Mesodermal cell (in vitro differentiated cells): ENCODE results near the gene KBTBD3.
A peak's percentile ranks its signal among the peaks of the same experiment; 100 is the strongest.
"Not testable (repeated sequence)": the region's sequence is repeated elsewhere in the genome, so short reads cannot be mapped to it uniquely, and the experiment has no call there.

ENCODE experiments used
- H3K27ac ChIP-seq: 2 replicates; pipeline ENCODE4 v1.7.0; 2013; ENCODE audit warnings: mild to moderate bottlenecking, low read depth, low read length, moderate library complexity; ENCODE audit not compliant: severe bottlenecking
- H3K36me3 ChIP-seq: 2 replicates; pipeline ENCODE4 v1.7.1; 2013; ENCODE audit warnings: mild to moderate bottlenecking, low read length, moderate library complexity; ENCODE audit not compliant: control insufficient read depth, insufficient read depth
- H3K4me1 ChIP-seq: one replicate; pipeline ENCODE4 v1.7.1; 2013; ENCODE audit warnings: mild to moderate bottlenecking, low read length; ENCODE audit not compliant: insufficient read depth, control insufficient read depth, poor library complexity, severe bottlenecking
- H3K4me3 ChIP-seq: 2 replicates; pipeline ENCODE4 v1.7.0; 2013; ENCODE audit warnings: low read length, control low read depth, mild to moderate bottlenecking; ENCODE audit not compliant: insufficient read depth, poor library complexity, severe bottlenecking; ENCODE audit errors: extremely low read depth
- H3K9me3 ChIP-seq: 2 replicates; pipeline ENCODE4 v1.7.1; 2013; ENCODE audit warnings: mild to moderate bottlenecking, low read length, moderate library complexity; ENCODE audit not compliant: control insufficient read depth
- WGBS, 2 experiments: methylation state at CpG; one replicate each; pipeline ENCODE4 v1.1.5; 2013; ENCODE audit warnings: missing lambda C conversion rate in 2 of 2; ENCODE audit not compliant: insufficient coverage in 2 of 2; 5-methylcytosine and 5-hydroxymethylcytosine counted together

Gene KBTBD3

DNA sequence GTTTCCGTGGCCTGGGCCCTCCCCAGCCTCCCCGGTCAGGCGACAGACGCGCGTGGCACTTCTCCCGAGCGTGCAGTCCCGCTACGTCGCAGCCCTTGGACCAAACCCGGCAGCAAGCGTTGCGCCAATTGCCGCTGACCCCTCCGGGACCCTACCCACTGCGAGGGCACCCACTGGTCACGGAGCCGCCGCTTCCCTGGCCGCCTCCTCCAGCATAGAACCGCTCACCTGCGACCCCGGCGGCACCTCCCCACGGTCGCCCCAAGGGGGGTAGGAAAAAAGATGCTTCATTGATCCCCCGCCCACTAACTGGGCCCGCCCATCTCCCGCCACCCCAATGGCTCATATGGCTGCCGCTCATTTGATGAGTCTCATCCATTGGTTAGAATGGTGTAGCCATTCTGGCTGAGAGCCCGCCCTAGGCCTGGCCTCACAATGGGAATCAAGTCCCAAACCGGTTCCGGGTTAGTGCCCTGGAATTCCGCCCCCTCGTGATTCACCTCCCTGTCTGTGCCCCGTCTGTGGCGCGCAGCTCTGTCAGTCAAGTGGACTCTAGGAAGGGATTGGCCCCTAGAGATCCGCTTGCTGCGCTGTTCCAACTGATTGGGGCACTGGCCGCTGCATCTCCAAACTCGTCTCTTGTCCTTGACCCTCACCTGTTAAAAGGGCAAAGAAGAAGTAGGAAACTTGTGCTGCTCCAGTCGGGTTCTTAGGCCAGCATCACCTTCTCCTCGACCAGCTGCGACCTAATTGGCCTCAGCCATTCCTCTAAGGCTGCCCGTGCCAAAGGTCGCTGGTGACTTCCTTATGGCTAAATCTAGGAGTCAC, 55.0 kb downstream of the KBTBD3 start, which contains the start of gene MSANTD4:
TSS of gene MSANTD4 (minus strand) at position 274 of the 828 bp plus-strand sequence. CDS start 11,323 bp downstream, outside the sequence.
- H3K4me1 ChIP-seq: no peaks in the 10 kb centered on the region
- no peaks in the 10 kb centered on the region for H3K36me3 ChIP-seq
- H3K9me3 ChIP-seq: peaks cover 4% of the 10 kb centered on the region
- peak within 1 kb of the TSS; percentile 85 for H3K4me3 ChIP-seq
- 0 to 2% methylated on average over 25 to 33 of the region's 48 CpGs for WGBS, 2 experiments
- H3K27ac ChIP-seq: peak within 1 kb of the TSS; percentile 66

- H3K9me3 ChIP-seq: peaks cover under 1% of the 10 kb centered on the region
- 10 to 12% methylated on average over 8 to 12 of the region's 18 CpGs for WGBS, 2 experiments
These were observed 55.8 kb downstream of the KBTBD3 start for GRCh38 chr11:106021181-106021966.

DNA sequence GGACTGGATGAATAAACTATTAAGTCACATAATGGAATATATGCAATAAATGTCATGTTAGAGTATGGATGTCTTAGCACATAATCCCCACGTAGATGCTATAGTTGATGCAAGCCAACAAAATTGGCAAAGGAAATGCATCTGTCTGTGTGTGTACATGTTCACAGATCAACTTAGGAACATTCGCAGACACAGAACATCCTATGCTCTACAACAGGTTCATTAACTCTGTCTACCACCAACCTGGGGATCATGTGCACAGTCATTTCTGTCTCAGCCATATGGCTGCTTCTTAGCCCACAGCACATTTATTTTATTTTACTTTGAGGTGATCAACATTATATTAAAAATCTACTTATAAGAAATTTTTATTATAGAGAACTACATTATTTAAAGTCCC, 60.1 kb downstream of the KBTBD3 start:
- H3K4me1 ChIP-seq: no peaks in the 10 kb centered on the region
- no peak overlapping the region for H3K4me3 ChIP-seq
- no peak overlapping the region for H3K27ac ChIP-seq
- peaks cover 3% of the 10 kb centered on the region for H3K36me3 ChIP-seq
- no peaks in the 10 kb centered on the region for H3K9me3 ChIP-seq
- WGBS, 2 experiments: 100% methylated on average over 1 of the region's 2 CpGs; no CpG with 5 or more reads in 1 of the 2 experiments

More at GRCh38 chr11:106021181-106021966, 55.8 kb downstream of the KBTBD3 start:
- Histone ChIP-seq H3K4me3 (peak overlapping the region; percentile 85), H3K27ac (peak overlapping the region; percentile 47), H3K4me1 (no peaks in the 10 kb centered on the region), H3K36me3 (no peaks in the 10 kb centered on the region)

DNA sequence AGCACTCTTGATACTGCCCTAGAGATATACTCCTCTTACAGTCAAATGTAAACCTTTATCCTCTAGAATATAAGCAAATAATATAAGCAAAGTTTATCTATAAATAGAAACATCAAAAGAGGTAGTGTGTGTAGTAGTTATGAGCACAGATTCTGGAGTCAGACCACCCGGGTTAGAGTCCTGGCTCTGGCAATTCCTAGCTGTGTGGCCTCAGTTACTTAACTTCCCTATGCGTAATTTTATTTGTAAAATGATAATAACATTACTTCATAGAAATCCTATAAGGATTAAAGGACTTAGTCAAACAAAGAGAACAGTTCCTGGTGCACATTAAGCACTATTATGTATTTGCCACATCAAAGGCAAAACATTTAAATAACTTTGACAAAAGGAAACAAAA, 62.1 kb downstream of the KBTBD3 start:
- Histone ChIP-seq H3K36me3 (peaks cover 12% of the 10 kb centered on the region), H3K4me1 (no peaks in the 10 kb centered on the region), H3K27ac (no peak overlapping the region), H3K4me3 (no peak overlapping the region), H3K9me3 (no peaks in the 10 kb centered on the region)
- no CpG with 5 or more reads among the region's 2 CpGs for WGBS, 2 experiments

- Histone ChIP-seq H3K9me3 (no peaks in the 10 kb centered on the region), H3K4me1 (no peaks in the 10 kb centered on the region), H3K4me3 (no peak overlapping the region), H3K27ac (no peak overlapping the region), H3K36me3 (peaks cover 16% of the 10 kb centered on the region)
- 80 to 88% methylated on average over 1 of the region's 2 CpGs for WGBS, 2 experiments
These were observed 62.5 kb downstream of the KBTBD3 start for GRCh38 chr11:106014620-106015019.

DNA sequence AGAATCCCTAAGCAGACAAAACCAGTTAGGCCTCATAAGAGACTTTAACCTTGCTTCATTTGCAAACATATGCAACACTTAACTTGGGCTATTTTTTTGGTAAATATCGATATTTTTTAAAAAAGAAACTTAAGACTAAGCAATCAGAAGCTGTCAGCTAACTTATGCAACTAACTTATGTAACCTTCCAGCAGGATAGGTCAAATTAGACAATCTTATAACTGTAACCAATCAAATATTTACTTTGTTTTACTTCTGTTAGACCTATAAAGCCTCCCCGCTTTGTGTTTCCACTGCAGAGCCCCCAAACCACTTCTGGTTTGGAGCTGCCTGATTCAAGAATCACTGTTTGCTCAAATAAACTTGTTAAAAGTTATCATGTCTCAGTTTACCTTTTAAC, 63.1 kb downstream of the KBTBD3 start:
- H3K4me1 ChIP-seq: no peaks in the 10 kb centered on the region
- H3K27ac ChIP-seq: no peak overlapping the region
- H3K9me3 ChIP-seq: no peaks in the 10 kb centered on the region
- H3K4me3 ChIP-seq: no peak overlapping the region
- WGBS, 2 experiments: 100% methylated on average over 1 to 2 of the region's 2 CpGs
- H3K36me3 ChIP-seq: peaks cover 22% of the 10 kb centered on the region

GRCh38 chr11:106012744-106013143, 64.4 kb downstream of the KBTBD3 start:
- no peaks in the 10 kb centered on the region for H3K4me1 ChIP-seq
- H3K9me3 ChIP-seq: no peaks in the 10 kb centered on the region
- no peak overlapping the region for H3K4me3 ChIP-seq
- H3K27ac ChIP-seq: peak overlapping the region; percentile 48
- H3K36me3 ChIP-seq: peaks cover 33% of the 10 kb centered on the region
- 80 to 86% methylated on average over 1 of the region's 3 CpGs for WGBS, 2 experiments

DNA sequence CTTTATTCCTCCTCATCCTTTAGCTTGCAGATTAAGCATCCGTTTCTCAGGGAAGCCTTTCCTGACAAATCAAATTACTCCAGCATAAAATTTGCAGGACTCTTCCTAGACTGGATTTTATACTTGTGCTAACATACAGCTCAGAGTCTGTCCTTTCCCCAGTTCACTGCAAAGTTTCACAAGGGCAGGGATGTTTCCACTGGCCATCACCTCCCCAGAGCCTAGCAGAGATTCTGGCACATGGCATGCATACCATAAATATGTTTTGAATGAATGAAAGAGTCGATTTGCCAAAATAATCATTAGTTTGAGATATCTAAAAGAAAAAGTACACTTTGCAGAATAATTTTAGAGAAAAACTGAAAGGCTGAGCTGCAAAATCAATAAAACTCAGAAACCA, 65.7 kb downstream of the KBTBD3 start:
- Histone ChIP-seq H3K36me3 (peaks cover 46% of the 10 kb centered on the region), H3K4me3 (no peak overlapping the region), H3K9me3 (no peaks in the 10 kb centered on the region), H3K27ac (no peak overlapping the region), H3K4me1 (no peaks in the 10 kb centered on the region)
- WGBS, 2 experiments: 93% methylated on average over 1 of the region's 2 CpGs

GRCh38 chr11:106003094-106003493, 74.1 kb downstream of the KBTBD3 start:
- Histone ChIP-seq H3K9me3 (peaks cover 16% of the 10 kb centered on the region), H3K36me3 (peaks cover 35% of the 10 kb centered on the region)
- not testable (repeated sequence) for H3K4me1 ChIP-seq, H3K27ac ChIP-seq, H3K4me3 ChIP-seq
- WGBS, 2 experiments: no CpG with 5 or more reads among the region's 4 CpGs

DNA sequence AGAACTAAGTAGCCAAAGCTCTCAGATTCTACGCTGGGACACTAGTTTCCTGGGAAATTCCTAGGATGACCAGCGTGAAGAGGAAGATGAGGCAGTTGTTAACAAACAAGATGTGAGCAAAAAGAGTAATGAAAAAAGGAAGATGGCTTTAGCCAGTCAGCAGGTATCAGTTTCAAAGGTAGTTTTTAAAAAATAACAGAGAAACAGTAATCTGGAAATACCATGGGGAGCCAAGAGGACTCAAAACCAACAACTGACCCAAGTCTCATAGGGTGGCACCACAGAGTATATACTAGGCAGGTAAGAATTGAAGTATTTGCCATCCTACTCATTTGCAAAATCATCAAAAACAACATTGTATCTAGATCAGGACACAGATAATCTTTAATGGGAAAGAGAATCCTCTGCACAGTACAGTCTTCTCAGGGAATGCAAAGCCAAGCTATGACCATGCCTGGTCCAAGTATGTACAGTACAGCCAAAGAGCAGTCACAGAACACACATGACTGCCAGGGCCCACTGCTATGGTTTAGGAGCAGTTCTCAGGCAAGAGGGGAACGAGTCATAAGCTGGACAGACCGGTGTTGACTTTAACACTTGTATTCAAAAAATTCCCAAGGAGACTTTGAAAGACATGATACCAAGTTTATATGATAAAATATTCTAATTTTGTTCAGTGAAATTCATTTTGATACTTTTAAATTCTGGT, 75.7 kb downstream of the KBTBD3 start:
- 90 to 92% methylated on average over 2 to 3 of the region's 4 CpGs for WGBS, 2 experiments
- H3K36me3 ChIP-seq: peaks cover 19% of the 10 kb centered on the region

More for the DNA sequence above, 75.7 kb downstream of the KBTBD3 start:
- H3K9me3 ChIP-seq: peaks cover 16% of the 10 kb centered on the region
- no peak overlapping the region for H3K4me3 ChIP-seq
- H3K4me1 ChIP-seq: no peaks in the 10 kb centered on the region
- no peak overlapping the region for H3K27ac ChIP-seq
